Prostate gland (tissue), 2 donors: ENCODE data around the gene MYO1G.
"Not testable (repeated sequence)": the region's sequence is repeated elsewhere in the genome, so short reads cannot be mapped to it uniquely, and the experiment has no call there.

Experiments
- CTCF ChIP-seq, 4 experiments: fragments of 200-600 bp in 2 of 4; fragments of 450-650 bp in 2 of 4; sonication (generic) in 2 of 4; IDR thresholded peaks; 1 replicate in 3 of 4; 2 replicates in 1 of 4; pipeline ENCODE4 v1.5.1; 2016 to 2019; ENCODE audit warnings: antibody characterized with exemption in 4 of 4, mild to moderate bottlenecking in 2 of 4, moderate library complexity in 2 of 4
- POLR2A ChIP-seq: fragments of 450-650 bp; IDR thresholded peaks from one replicate; pipeline ENCODE4 v1.6.1; 2016; ENCODE audit warnings: antibody characterized with exemption, mild to moderate bottlenecking
- POLR2AphosphoS5 ChIP-seq: sonication (generic); formaldehyde crosslinking; IDR thresholded peaks from one replicate; pipeline ENCODE4 v1.6.1; 2017; ENCODE audit warnings: antibody characterized with exemption

DNA sequence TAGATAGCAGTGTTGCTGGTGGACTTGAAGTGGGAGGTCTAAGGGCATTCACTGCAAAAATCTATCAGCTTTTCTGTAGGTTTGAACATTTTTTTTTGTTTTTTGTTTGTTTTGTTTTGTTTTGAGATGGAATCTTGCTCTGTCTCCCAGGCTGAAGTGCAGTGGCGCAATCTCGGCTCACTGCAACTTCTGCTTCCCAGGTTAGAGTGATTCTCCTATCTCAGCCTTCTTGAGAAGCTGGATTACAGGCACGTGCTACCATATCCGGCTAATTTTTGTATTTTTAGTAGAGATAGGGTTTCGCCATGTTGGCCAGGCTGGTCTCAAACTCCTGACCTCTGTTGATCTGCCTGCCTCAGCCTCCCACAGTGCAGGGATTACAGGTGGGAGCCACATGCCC lies 44.3 kb downstream of the MYO1G start:
- TF ChIP-seq CTCF (IDR thresholded peaks at IDR 0.05); POLR2AphosphoS5; POLR2A: not testable (repeated sequence)
